Neural progenitor cell (in vitro differentiated cells): ENCODE measurements around the gene CLNK.

Experiments
- EZH2 ChIP-seq: fragments of 200-600 bp; sonication (generic); IDR thresholded peaks from 2 replicates; pipeline ENCODE4 v1.6.1; 2017; ENCODE audit warnings: antibody characterized with exemption, mild to moderate bottlenecking, moderate library complexity
- EZH2phosphoT487 ChIP-seq: fragments of 200-600 bp; sonication (generic); IDR thresholded peaks from 2 replicates; pipeline ENCODE4 v1.6.1; 2017; ENCODE audit warnings: antibody characterized with exemption
- TF ChIP-seq, protein P1 (sequence below): fragments of 200-600 bp; sonication (generic); IDR thresholded peaks from 2 replicates; pipeline ENCODE4 v1.5.1; 2017; ENCODE audit warnings: antibody characterized with exemption, mild to moderate bottlenecking

DNA sequence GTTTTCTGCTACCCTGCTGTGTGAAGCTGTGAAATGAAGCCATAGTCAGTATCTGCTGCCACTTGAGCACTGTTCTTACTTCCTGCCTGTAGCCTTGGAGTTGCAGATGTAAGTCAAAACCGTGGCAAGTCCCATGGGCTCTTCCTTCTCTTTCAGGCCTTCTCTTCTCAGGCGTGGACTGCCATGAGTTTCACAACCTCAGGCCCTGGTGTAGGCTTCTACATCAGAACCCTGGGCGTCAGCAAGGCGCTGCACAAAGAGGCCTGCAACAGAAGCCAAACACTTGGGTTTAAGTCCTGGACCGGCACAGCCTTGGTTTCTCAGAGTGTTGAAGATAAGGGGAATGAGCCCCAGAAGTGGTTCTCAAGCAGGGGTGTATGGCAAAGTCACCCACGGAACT lies 229.8 kb downstream of the CLNK start:
- TF ChIP-seq, protein P1, sequence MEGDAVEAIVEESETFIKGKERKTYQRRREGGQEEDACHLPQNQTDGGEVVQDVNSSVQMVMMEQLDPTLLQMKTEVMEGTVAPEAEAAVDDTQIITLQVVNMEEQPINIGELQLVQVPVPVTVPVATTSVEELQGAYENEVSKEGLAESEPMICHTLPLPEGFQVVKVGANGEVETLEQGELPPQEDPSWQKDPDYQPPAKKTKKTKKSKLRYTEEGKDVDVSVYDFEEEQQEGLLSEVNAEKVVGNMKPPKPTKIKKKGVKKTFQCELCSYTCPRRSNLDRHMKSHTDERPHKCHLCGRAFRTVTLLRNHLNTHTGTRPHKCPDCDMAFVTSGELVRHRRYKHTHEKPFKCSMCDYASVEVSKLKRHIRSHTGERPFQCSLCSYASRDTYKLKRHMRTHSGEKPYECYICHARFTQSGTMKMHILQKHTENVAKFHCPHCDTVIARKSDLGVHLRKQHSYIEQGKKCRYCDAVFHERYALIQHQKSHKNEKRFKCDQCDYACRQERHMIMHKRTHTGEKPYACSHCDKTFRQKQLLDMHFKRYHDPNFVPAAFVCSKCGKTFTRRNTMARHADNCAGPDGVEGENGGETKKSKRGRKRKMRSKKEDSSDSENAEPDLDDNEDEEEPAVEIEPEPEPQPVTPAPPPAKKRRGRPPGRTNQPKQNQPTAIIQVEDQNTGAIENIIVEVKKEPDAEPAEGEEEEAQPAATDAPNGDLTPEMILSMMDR: no peak
- TF ChIP-seq EZH2: no peak
- TF ChIP-seq EZH2phosphoT487: no peak
